ENCODE measurements around the gene LCMT2.

LCMT2 gene, protein sequence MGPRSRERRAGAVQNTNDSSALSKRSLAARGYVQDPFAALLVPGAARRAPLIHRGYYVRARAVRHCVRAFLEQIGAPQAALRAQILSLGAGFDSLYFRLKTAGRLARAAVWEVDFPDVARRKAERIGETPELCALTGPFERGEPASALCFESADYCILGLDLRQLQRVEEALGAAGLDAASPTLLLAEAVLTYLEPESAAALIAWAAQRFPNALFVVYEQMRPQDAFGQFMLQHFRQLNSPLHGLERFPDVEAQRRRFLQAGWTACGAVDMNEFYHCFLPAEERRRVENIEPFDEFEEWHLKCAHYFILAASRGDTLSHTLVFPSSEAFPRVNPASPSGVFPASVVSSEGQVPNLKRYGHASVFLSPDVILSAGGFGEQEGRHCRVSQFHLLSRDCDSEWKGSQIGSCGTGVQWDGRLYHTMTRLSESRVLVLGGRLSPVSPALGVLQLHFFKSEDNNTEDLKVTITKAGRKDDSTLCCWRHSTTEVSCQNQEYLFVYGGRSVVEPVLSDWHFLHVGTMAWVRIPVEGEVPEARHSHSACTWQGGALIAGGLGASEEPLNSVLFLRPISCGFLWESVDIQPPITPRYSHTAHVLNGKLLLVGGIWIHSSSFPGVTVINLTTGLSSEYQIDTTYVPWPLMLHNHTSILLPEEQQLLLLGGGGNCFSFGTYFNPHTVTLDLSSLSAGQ

GRCh38 chr15:43329960-43330779 is at the start of gene LCMT2:
Gene LCMT2, minus strand, starts transcription at chr15:43330573. Its CDS starts 84 bp downstream, at chr15:43330489.
- peak; percentile 94 for DNase-seq

- DNase-seq: no peak
These were observed 48.2 kb upstream of the LCMT2 start for GRCh38 chr15:43378601-43379000.

DNA sequence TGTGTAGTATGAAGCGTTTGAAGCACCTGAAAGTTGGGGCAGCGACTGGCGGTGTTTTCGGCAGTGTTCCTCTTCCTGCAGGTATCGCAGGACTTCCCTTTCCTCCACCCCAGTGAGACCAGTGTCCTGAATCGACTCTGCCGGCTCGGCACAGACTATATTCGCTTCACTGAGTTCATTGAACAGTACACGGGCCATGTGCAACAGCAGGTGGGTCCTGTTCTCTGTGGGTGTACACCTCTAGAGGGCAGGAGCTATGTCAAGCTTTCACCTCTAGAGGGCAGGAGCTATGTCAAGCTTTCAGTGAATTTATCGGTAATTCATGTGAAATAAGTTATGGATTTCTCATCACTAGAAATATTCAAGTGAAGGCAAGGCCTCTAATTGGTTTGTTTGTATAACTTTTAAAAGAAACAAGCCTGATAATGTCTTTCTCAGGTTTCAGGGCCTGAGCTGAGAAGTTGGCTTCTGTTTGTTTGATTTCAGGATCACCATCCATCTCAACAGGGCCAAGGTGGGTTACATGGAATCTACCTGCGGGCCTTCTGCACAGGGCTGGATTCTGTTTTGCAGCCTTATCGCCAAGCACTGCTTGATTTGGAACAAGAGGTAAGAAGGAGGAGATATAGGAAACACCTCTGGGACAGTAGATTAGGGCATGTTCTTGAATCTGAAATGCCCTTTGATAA is 45.8 kb upstream of the LCMT2 start:
- DNase-seq: peak; percentile 55

DNA sequence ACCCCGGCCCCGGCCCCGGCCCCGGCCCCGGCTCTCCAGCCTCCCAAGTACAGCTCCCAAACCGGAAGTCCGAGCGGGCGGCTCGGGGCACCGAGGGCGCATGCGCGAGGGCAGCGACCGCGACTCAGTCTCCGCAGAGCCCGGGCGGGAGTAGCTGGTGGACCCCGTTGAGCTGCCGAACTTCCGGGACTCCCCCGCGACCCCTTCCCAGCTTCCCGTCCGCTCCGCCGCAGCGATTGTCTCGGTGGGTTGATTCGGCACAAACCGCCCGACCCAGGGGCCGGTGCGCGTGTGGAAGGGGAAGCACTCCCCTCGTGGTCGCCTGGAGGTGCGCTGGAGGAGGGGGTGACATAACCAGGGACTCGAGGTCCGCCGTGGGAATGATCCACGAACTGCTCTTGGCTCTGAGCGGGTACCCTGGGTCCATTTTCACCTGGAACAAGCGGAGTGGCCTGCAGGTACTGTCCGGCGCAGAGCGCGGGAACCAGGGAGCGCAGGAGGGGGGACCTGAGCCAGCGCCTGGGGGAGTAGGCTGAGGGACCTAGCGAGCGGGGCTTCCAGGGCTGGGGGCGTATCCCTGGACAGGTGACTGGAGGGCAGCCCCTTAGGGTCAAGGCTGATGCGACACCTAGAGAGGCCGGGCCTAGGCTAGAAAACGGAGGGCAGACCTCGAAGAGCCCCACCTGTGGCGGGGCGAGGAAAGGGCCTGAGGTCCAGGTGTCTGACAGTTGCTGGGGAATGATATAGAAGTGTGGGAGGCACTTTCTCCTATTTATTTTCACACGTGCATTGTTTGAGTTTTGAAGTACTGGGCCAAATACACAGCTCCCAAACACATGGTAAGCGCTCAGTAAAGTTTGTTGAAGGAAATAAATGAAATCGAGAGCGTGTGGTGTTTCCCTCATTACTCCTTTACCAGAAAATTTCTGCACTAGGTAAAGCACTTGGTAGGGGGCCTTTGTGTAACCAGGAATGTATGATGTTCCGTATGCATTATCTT is 40.9 kb upstream of the LCMT2 start, which contains the start of the genes TUBGCP4 and ZSCAN29:
Gene TUBGCP4 (plus strand): TSS at position 127 of the 1,000 bp plus-strand sequence. CDS start 254 bp downstream, at position 381.
Gene ZSCAN29 (minus strand): TSS at position 69 of the 1,000 bp plus-strand sequence. CDS start 1,130 bp downstream, outside the sequence.
- peak; percentile 77 for DNase-seq

GRCh38 chr15:43370310-43370974 is 40.1 kb upstream of the LCMT2 start:
- no peak for DNase-seq

DNA sequence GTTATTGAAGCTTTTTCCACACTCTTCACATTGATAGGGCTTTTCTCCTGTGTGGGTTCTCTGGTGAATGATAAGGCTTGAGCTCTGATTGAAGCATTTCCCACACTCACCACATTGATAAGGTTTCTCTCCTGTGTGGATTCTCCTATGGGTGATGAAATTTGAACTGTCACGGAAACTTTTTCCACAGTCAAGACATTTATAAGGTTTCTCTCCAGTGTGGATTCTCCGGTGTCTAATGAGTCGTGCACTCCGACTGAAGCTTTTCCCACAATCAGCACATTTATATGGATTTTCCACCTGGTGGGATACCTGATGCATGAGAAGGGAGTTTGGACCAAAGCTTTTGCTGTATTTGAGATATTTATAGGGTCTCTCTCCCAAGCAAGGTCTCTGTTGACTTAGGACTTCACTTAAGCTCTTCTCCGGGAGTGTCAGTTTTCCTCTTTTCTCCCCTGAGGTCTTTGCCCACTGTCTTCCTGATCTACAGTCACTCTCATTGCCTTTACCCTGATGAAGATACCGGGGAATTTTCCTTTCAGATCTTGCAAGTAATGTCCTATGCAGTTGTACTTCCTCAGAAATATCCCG is 31.0 kb upstream of the LCMT2 start:
- no peak for DNase-seq

DNA sequence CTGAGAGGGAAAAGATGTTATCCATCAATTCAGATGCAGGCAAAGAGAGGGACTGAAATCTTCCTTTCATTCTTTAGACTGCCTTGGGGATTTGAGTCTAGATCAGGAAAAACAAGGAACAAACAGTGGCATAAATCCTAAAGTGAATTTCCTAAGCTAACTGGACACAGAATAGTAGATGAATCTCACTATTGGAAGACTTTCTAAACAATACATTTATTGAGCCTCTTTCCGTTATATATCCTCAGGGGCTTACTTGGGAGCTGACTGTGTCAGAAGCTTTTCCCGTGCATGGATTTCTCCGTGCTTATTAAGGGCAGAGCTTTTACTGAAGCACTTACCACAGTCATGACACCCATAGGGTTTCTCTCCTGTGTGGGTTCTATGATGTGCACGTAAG is 30.4 kb upstream of the LCMT2 start:
- no peak for DNase-seq

GRCh38 chr15:43352693-43353382 is 22.5 kb upstream of the LCMT2 start:
- DNase-seq: no peak

- DNase-seq: no peak
These were observed 16.7 kb upstream of the LCMT2 start for GRCh38 chr15:43347114-43347513.

DNA sequence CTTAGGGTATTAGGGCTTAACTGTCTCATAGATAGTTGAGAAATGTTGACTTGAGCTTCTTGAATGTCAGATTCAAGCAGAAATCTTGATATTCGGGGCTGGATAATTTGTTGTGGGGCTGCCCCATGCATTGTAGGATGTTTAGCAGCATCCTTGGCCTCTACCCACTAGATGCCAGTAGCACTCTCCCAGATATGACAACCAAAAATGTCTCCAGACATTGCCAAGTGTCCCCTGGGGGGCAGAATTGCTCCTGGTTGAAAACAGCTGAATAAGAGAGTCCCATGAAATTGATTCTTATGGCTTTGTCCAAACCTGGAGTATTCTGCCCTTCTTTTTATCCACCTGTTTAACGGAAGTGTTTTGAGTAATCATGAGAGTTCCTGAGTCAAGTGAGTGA is 15.9 kb upstream of the LCMT2 start:
- DNase-seq: peak; percentile 19

- no peak for DNase-seq
These were observed 361 bp upstream of the LCMT2 start for GRCh38 chr15:43330780-43331087.

DNA sequence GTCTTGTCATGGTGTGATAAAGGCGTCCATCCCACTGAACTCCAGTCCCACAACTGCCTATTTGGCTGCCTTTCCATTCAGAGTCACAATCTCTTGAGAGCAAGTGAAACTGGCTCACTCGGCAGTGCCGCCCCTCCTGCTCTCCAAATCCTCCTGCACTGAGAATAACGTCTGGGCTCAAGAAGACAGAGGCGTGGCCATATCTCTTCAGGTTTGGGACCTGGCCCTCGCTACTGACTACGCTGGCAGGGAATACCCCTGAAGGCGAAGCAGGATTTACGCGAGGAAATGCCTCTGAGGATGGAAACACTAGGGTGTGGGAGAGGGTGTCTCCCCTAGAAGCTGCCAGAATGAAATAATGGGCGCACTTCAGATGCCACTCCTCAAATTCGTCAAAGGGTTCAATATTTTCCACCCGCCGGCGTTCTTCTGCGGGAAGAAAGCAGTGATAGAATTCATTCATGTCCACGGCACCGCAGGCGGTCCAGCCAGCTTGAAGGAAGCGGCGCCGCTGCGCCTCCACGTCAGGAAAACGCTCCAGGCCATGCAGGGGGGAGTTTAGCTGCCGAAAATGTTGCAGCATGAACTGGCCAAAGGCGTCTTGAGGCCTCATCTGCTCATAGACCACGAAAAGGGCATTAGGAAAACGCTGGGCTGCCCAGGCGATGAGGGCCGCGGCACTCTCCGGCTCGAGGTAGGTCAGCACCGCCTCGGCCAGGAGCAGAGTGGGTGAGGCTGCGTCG is 985 bp downstream of the LCMT2 start:
- DNase-seq: peak; percentile 7

- no peak for DNase-seq
These were observed 5.2 kb downstream of the LCMT2 start for GRCh38 chr15:43325039-43325684.

DNA sequence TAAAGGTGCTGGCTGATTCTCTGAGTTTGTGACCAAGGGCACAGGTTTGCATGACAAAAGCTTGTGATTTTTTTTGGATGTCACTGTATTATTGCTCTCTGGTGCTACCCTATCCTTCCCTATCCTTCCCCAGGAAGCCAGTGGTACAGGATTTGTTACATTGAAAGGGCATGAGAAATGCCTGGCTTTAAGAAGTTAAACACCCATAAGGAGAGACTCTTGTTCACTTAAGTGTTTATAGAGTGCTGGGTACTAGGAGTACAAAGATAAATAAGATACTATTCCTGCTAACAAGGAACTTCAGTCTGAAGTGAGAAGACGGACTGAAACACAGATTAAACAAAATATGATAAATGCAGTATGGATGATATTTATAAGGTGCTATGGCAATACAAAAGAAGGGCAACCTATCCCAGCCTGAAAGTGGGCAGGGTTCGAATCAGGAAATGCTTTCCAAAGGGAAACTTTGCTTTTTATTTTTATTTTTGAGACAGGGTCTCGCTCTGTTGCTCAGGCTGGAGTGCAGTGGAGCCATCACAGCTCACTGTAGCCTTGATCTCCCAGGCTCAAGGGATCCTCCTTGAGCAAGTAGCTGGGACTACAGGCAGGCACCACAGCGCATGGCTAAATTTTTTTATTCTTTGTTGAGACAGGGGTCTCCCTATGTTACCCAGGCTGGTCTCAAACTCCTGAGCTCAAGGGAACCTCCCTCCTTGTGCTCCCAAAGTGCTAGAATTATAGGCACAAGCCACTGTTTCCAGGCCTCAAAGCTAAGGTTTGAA is 11.2 kb downstream of the LCMT2 start:
- no peak for DNase-seq

DNA sequence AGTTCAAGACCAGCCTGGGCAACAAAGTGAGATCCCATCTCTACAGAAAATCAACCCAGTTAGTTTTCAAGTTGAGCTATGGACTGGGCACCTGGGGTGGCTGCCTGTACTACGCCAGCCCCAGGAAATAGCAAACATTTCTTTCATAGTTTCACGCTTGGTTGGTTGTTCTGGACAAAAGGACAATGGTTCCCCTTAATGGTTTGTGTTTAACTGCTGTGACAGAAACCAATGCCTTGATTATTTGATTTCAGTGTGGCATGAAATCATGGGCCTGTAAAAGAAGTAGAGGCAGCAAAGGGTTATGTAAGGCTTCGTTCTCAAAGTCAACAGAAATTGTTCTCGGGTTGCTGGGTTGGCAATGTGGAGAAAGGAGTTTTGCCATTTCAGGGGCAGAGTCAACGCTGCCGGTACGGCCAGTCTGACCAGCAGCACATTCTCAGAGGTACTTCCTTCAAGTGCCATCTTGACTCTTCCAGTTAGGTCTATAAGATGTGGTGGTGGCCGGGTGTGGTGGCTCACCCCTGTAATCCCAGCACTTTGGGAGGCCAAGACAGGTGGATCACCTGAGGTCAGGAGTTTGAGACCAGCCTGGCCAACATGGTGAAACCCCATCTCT is 12.7 kb downstream of the LCMT2 start:
- DNase-seq: no peak

DNA sequence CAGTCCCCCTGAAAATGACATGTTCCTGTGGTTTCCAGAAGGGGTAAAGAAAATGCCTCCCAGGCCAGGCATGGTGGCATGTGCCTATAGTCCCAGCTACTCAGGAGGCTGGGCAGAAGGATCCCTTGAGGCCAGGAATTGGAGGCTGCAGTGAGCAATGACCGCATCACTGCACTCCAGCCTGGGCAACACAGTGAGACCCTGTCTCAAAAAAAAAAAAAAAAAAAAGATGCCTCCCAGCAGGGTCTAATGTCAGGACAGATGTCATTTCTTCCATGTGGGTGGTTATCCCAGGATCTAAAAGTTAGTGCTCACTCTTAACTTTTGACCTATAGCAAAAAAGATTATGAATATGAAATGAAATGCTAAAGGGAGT is 13.4 kb downstream of the LCMT2 start:
- DNase-seq: no peak

All from CD4-positive, alpha-beta T cell treated with Interleukin-21 for 1 hour (primary cell).